Mesenchymal stem cell (in vitro differentiated cells and primary cell): ENCODE measurements around the gene PLVAP.

ENCODE experiments used
- DNase-seq: peaks from one replicate; pipeline ENCODE4 v3.0.0-alpha.2; 2013
- H2AFZ ChIP-seq: one replicate; pipeline ENCODE4 v1.6.1; 2013; ENCODE audit warnings: low read depth, mild to moderate bottlenecking, control low read depth, inconsistent platforms, low read length, moderate library complexity
- H2AK5ac ChIP-seq: 2 replicates; pipeline ENCODE4 v1.6.1; 2013; ENCODE audit warnings: low read length, moderate library complexity, mild to moderate bottlenecking, inconsistent platforms; ENCODE audit not compliant: severe bottlenecking
- H2BK120ac ChIP-seq: one replicate; pipeline ENCODE4 v1.6.1; 2013; ENCODE audit warnings: low read depth, mild to moderate bottlenecking, inconsistent platforms, low read length, moderate library complexity
- H2BK12ac ChIP-seq, 2 experiments: one replicate each; pipeline ENCODE4 v1.6.1; 2013; ENCODE audit warnings: inconsistent platforms in 2 of 2, low read length in 2 of 2, mild to moderate bottlenecking in 2 of 2, moderate library complexity in 2 of 2, control low read depth in 1 of 2
- H2BK15ac ChIP-seq: one replicate; pipeline ENCODE4 v1.6.1; 2013; ENCODE audit warnings: mild to moderate bottlenecking, low read depth, inconsistent platforms; ENCODE audit not compliant: poor library complexity, severe bottlenecking
- H2BK5ac ChIP-seq: 2 replicates; pipeline ENCODE4 v1.6.1; 2013; ENCODE audit warnings: low read depth, mild to moderate bottlenecking, low read length, control low read depth, inconsistent platforms; ENCODE audit not compliant: poor library complexity, severe bottlenecking
- H3K14ac ChIP-seq, 2 experiments: one replicate each; pipeline ENCODE4 v1.6.1; 2013; ENCODE audit warnings: inconsistent platforms in 2 of 2, low read length in 2 of 2, control low read depth in 1 of 2, mild to moderate bottlenecking in 1 of 2, moderate library complexity in 1 of 2
- H3K18ac ChIP-seq, 2 experiments: one replicate each; pipeline ENCODE4 v1.6.1; 2013; ENCODE audit warnings: inconsistent platforms in 2 of 2, low read length in 2 of 2, control low read depth in 1 of 2, low read depth in 1 of 2, mild to moderate bottlenecking in 1 of 2
- H3K23ac ChIP-seq, 2 experiments: one replicate each; pipeline ENCODE4 v1.6.1; 2013; ENCODE audit warnings: inconsistent platforms in 2 of 2, low read length in 2 of 2, mild to moderate bottlenecking in 2 of 2, moderate library complexity in 2 of 2, control low read depth in 1 of 2
- H3K27ac ChIP-seq: 2 replicates; pipeline ENCODE4 v1.5.1; 2013; ENCODE audit warnings: mild to moderate bottlenecking, moderate library complexity, low read length, control low read depth, inconsistent platforms; ENCODE audit not compliant: poor library complexity, severe bottlenecking
- H3K27me3 ChIP-seq, 2 experiments: 2 replicates each; pipeline versions ENCODE4 v1.6.1 to v1.7.0; 2013; ENCODE audit warnings: low read length in 2 of 2, mild to moderate bottlenecking in 2 of 2, moderate library complexity in 2 of 2, control low read depth in 1 of 2, inconsistent platforms in 1 of 2; ENCODE audit not compliant: control insufficient read depth in 1 of 2, insufficient read depth in 1 of 2
- H3K36me3 ChIP-seq, 2 experiments: 2 replicates each; pipeline versions ENCODE4 v1.6.1 to v1.7.0; 2013; ENCODE audit warnings: low read length in 2 of 2, control low read depth in 1 of 2, inconsistent platforms in 1 of 2, low read depth in 1 of 2, mild to moderate bottlenecking in 1 of 2; ENCODE audit not compliant: insufficient read depth in 2 of 2, control insufficient read depth in 1 of 2
- H3K4ac ChIP-seq, 2 experiments: one replicate each; pipeline ENCODE4 v1.6.1; 2013; ENCODE audit warnings: inconsistent platforms in 2 of 2, low read length in 2 of 2, mild to moderate bottlenecking in 2 of 2, moderate library complexity in 2 of 2, control low read depth in 1 of 2, low read depth in 1 of 2
- H3K4me1 ChIP-seq: 2 replicates; pipeline ENCODE4 v1.6.1; 2013; ENCODE audit warnings: low read depth, low read length, control low read depth; ENCODE audit not compliant: control insufficient read depth, insufficient read depth
- H3K4me2 ChIP-seq: 2 replicates; pipeline ENCODE4 v1.6.1; 2013; ENCODE audit warnings: low read length, mild to moderate bottlenecking, inconsistent platforms; ENCODE audit not compliant: poor library complexity, severe bottlenecking
- H3K4me3 ChIP-seq, 2 experiments: 2 replicates each; pipeline versions ENCODE4 v1.5.1 to v1.7.0; 2013; ENCODE audit warnings: low read length in 2 of 2, mild to moderate bottlenecking in 2 of 2, control low read depth in 1 of 2, low read depth in 1 of 2; ENCODE audit not compliant: insufficient read depth in 1 of 2
- H3K79me1 ChIP-seq: replicated peaks from 2 replicates; pipeline ENCODE4 v1.6.1; 2013; ENCODE audit warnings: mild to moderate bottlenecking, control low read depth, low read length, inconsistent platforms; ENCODE audit not compliant: poor library complexity, severe bottlenecking
- H3K9ac ChIP-seq: 2 replicates; pipeline ENCODE4 v1.7.0; 2013; ENCODE audit warnings: mild to moderate bottlenecking, low read length, moderate library complexity
- H3K9me3 ChIP-seq: 2 replicates; pipeline ENCODE4 v1.7.0; 2013; ENCODE audit warnings: mild to moderate bottlenecking, low read length; ENCODE audit not compliant: control insufficient read depth
- H4K8ac ChIP-seq: one replicate; pipeline ENCODE4 v1.6.1; 2013; ENCODE audit warnings: inconsistent platforms, mild to moderate bottlenecking, low read length, moderate library complexity
- H4K91ac ChIP-seq: one replicate; pipeline ENCODE4 v1.6.1; 2013; ENCODE audit warnings: mild to moderate bottlenecking, low read length, inconsistent platforms
- WGBS: methylation state at CpG from one replicate; pipeline ENCODE4 v1.1.7; 2013; ENCODE audit warnings: mixed read lengths; 5-methylcytosine and 5-hydroxymethylcytosine counted together

Gene PLVAP

GRCh38 chr19:17321655-17322489 lies 55.3 kb downstream of the PLVAP start:
- Histone ChIP-seq H3K27me3 (no peaks in the 10 kb centered on the region), H3K4me1 (peaks cover 11% of the 10 kb centered on the region), H3K36me3 (peaks cover 31 to 74% of the 10 kb centered on the region in 2 experiments), H4K91ac (peak overlapping the region; percentile 48), H3K14ac (no peak overlapping the region), H4K8ac (peak overlapping the region; percentile 75), H3K23ac (no peak overlapping the region), H2AK5ac (no peak overlapping the region), H3K4ac (no peak overlapping the region), H3K4me2 (no peak overlapping the region), H2BK12ac (no peak overlapping the region), H2BK5ac (no peak overlapping the region), H3K18ac (no peak overlapping the region), H3K9ac (peak overlapping the region; percentile 17), H2BK120ac (no peak overlapping the region), H2BK15ac (no peak overlapping the region), H3K4me3 (no peak overlapping the region), H3K9me3 (no peaks in the 10 kb centered on the region), H3K27ac (no peak overlapping the region), H2AFZ (no peak overlapping the region), H3K79me1 (peaks cover 27% of the 10 kb centered on the region)
- 85% methylated on average over 19 of the region's 19 CpGs for WGBS
- DNase-seq, result no peak

DNA sequence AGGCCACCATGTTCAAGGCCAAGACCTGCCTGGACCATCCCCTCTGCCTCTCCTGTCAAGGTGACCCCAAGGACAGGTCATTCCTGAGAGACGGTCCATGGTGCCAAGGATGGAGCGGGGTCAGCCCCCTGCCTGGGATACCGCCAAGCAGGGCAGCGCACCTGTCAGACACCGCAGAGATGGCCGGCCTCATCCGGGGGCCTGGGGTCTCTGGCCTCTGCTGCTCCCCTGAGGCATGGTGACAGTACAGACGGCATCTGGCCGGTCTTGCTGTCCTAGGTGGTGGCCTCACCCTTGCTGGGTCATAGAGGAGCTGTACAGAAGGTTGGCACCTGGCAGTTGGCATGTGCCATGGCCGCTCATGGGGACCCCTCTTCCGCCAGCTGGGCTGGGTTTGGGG lies 56.7 kb downstream of the PLVAP start:
- no peak overlapping the region for H2BK5ac ChIP-seq
- no peak overlapping the region for H3K14ac ChIP-seq
- DNase-seq, result no peak
- no peak overlapping the region for H4K8ac ChIP-seq
- H2BK120ac ChIP-seq, result no peak overlapping the region
- H3K9ac ChIP-seq, result no peak overlapping the region
- no peak overlapping the region for H3K4ac ChIP-seq
- H4K91ac ChIP-seq, result peak overlapping the region; percentile 15
- no peak overlapping the region for H3K23ac ChIP-seq
- peaks cover 4% of the 10 kb centered on the region for H3K4me1 ChIP-seq
- no peak overlapping the region for H3K27ac ChIP-seq
- no peak overlapping the region for H2AK5ac ChIP-seq
- H3K4me2 ChIP-seq, result no peak overlapping the region
- H3K4me3 ChIP-seq, result no peak overlapping the region
- H3K18ac ChIP-seq, result no peak overlapping the region
- H2BK12ac ChIP-seq, result no peak overlapping the region
- no peaks in the 10 kb centered on the region for H3K9me3 ChIP-seq
- peaks cover 34% of the 10 kb centered on the region for H3K79me1 ChIP-seq
- peaks cover 38 to 86% of the 10 kb centered on the region in 2 experiments for H3K36me3 ChIP-seq
- H2BK15ac ChIP-seq, result no peak overlapping the region
- WGBS, result 90% methylated on average over 11 of the region's 11 CpGs
- no peaks in the 10 kb centered on the region for H3K27me3 ChIP-seq
- H2AFZ ChIP-seq, result no peak overlapping the region

DNA sequence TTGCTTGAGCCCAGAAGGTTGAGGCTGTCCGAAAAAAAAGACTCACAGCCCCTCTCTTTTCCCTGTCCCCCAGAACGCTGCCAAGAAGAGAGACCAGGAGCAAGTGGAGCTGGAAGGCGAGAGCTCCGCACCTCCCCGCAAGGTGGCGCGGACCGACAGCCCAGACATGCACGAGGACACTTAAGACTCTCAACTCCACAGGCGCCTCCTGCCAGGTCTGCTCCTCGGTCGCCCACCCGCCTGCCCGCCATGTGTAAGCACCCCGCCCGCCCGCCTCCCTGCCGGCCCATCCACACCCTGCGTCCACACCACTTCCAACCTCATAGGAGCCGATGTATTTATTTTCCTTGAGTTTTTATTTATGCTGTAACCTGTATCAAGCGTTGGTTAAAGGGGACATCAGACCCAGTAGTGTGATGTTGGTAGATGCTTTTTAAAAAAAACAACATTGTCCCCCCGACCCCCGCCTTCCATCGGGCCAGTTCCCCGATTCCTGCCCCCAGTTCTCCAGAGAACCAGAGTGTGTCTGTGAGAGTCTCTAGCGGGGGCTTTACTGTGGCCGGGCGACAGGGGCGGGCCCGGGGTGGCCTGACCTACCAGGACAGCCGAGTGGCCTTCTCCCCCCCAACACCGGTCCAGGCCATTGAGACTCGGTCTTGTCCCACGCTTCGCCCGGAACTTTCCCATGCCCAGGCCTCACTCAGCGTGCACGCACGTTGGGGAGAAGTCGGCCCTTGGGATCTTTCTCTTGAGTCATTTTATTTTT lies 57.5 kb downstream of the PLVAP start:
- H3K23ac ChIP-seq, result no peak overlapping the region
- H4K91ac ChIP-seq, result no peak overlapping the region
- no peak overlapping the region for H3K27ac ChIP-seq
- H2BK12ac ChIP-seq, result no peak overlapping the region
- H3K79me1 ChIP-seq, result peaks cover 36% of the 10 kb centered on the region
- H3K18ac ChIP-seq, result no peak overlapping the region
- H3K14ac ChIP-seq, result no peak overlapping the region
- peaks cover 45 to 82% of the 10 kb centered on the region in 2 experiments for H3K36me3 ChIP-seq
- H3K9me3 ChIP-seq, result no peaks in the 10 kb centered on the region
- DNase-seq, result no peak
- no peak overlapping the region for H3K4me2 ChIP-seq
- H2BK15ac ChIP-seq, result no peak overlapping the region
- 95% methylated on average over 37 of the region's 40 CpGs for WGBS
- no peak overlapping the region for H2BK5ac ChIP-seq
- H3K4ac ChIP-seq, result no peak overlapping the region
- no peaks in the 10 kb centered on the region for H3K27me3 ChIP-seq
- H3K9ac ChIP-seq, result no peak overlapping the region
- H3K4me1 ChIP-seq, result peaks cover 4% of the 10 kb centered on the region
- no peak overlapping the region for H2AK5ac ChIP-seq
- no peak overlapping the region for H2BK120ac ChIP-seq
- H2AFZ ChIP-seq, result no peak overlapping the region
- no peak overlapping the region for H3K4me3 ChIP-seq
- H4K8ac ChIP-seq, result no peak overlapping the region

DNA sequence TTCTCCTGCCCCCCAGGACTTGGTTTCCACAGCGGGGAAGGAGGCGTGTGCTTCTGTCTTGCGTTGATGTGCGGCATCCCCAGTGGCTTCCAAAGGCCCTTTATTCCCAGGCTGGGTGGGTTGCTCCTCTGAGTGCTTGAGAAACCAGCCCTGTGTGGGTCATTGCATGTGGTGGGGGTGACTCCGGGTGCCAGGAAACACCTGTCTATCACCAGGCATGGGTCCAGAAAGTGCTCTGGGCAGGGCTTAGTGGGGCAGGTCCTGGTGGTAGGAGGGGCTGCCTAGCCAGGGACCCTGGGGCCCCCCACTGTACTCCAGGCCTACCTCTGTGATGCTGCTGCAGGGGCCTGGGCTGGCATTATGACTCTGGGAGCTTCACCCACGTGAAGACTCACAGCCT lies 58.2 kb downstream of the PLVAP start:
- Histone ChIP-seq H3K4me2 (no peak overlapping the region), H3K4ac (no peak overlapping the region), H3K14ac (no peak overlapping the region), H3K36me3 (peaks cover 52 to 82% of the 10 kb centered on the region in 2 experiments), H2BK15ac (no peak overlapping the region), H4K8ac (no peak overlapping the region), H3K4me1 (peaks cover 4% of the 10 kb centered on the region), H3K9ac (no peak overlapping the region), H2BK5ac (no peak overlapping the region), H3K4me3 (no peak overlapping the region), H3K27me3 (no peaks in the 10 kb centered on the region), H4K91ac (no peak overlapping the region), H3K79me1 (peaks cover 42% of the 10 kb centered on the region), H2BK120ac (no peak overlapping the region), H3K18ac (no peak overlapping the region), H3K9me3 (no peaks in the 10 kb centered on the region), H2AFZ (no peak overlapping the region), H2BK12ac (no peak overlapping the region), H3K27ac (no peak overlapping the region), H3K23ac (no peak overlapping the region), H2AK5ac (no peak overlapping the region)
- no peak for DNase-seq
- 97% methylated on average over 6 of the region's 6 CpGs for WGBS
